IMR-90 (cell line): Measurements from ENCODE around the gene LEO1. TPM values are rescaled to one million over a fixed set of nuclear protein-coding genes. Genes with fewer than 3 reads are reported as not detected.

Experiments used
- ATAC-seq: fragments of 200-7000 bp; cut with Tn5 transposase; 2 replicates; pipeline ENCODE4 v1.9.1; 2020; ENCODE audit warnings: low read depth, mild to moderate bottlenecking, moderate library complexity
- BruUV-seq: library from RNA; stranded (reverse); fragments of 400-500 nt; replicated peaks from 2 replicates; lab custom pipeline; 2021; lab: Mats Ljungman, UMichigan
- CTCF ChIA-PET: fragments of 300-600 bp; formaldehyde crosslinking; extraction: SDS; loops from one replicate; lab custom pipeline; 2021; ENCODE audit warnings: antibody characterized with exemption; lab: Yijun Ruan, JAX
- POLR2A ChIA-PET: fragments of 300-600 bp; sonication (Branson Sonifier 250); formaldehyde crosslinking; loops from one replicate; lab custom pipeline; 2022; ENCODE audit warnings: antibody characterized with exemption; ENCODE audit not compliant: unreplicated experiment; lab: Charles Lee
- DNase-seq: peaks from one replicate; pipeline ENCODE4 v3.0.0; 2013
- H2AFZ ChIP-seq: replicated peaks from 2 replicates; pipeline ENCODE3; 2013; ENCODE audit warnings: low read length, mild to moderate bottlenecking; ENCODE audit not compliant: poor library complexity
- H2AK5ac ChIP-seq: 2 replicates; pipeline ENCODE4 v1.6.1; 2013; ENCODE audit warnings: low read depth, low read length, inconsistent platforms
- H2AK9ac ChIP-seq: replicated peaks from 2 replicates; pipeline ENCODE3; 2013; ENCODE audit warnings: mild to moderate bottlenecking, low read depth, low read length, moderate library complexity; ENCODE audit not compliant: poor library complexity
- H2BK120ac ChIP-seq: 2 replicates; pipeline ENCODE4 v1.6.1; 2013; ENCODE audit warnings: low read depth, low read length, inconsistent platforms
- H2BK15ac ChIP-seq: 3 replicates; pipeline ENCODE4 v1.6.1; 2013; ENCODE audit warnings: low read depth, low read length, inconsistent platforms
- H2BK20ac ChIP-seq: 2 replicates; pipeline ENCODE4 v1.6.1; 2013; ENCODE audit warnings: low read depth, mild to moderate bottlenecking, inconsistent platforms, low read length, moderate library complexity
- H2BK5ac ChIP-seq: 2 replicates; pipeline ENCODE4 v1.6.1; 2013; ENCODE audit warnings: mild to moderate bottlenecking, low read depth, low read length, inconsistent platforms; ENCODE audit not compliant: poor library complexity, severe bottlenecking
- H3K14ac ChIP-seq: replicated peaks from 2 replicates; pipeline ENCODE4 v1.6.1; 2013; ENCODE audit warnings: low read depth, low read length, inconsistent platforms
- H3K18ac ChIP-seq: 2 replicates; pipeline ENCODE4 v1.6.1; 2013; ENCODE audit warnings: low read depth, low read length, control low read depth
- H3K23ac ChIP-seq: 2 replicates; pipeline ENCODE4 v1.6.1; 2013; ENCODE audit warnings: low read depth, low read length, inconsistent platforms
- H3K27ac ChIP-seq: 2 replicates; pipeline ENCODE4 v1.5.1; 2013; ENCODE audit warnings: mild to moderate bottlenecking, control low read depth, low read length; ENCODE audit not compliant: insufficient read depth
- H3K27me3 ChIP-seq: 2 replicates; pipeline ENCODE4 v1.6.1; 2013; ENCODE audit warnings: low read length; ENCODE audit not compliant: control insufficient read depth, insufficient read depth
- H3K36me3 ChIP-seq: 2 replicates; pipeline ENCODE4 v1.6.1; 2013; ENCODE audit warnings: low read length, mixed read lengths; ENCODE audit not compliant: control insufficient read depth, insufficient read depth
- H3K4ac ChIP-seq: 2 replicates; pipeline ENCODE4 v1.6.1; 2013; ENCODE audit warnings: low read depth, low read length, inconsistent platforms
- H3K4me1 ChIP-seq: 2 replicates; pipeline ENCODE4 v1.6.1; 2013; ENCODE audit warnings: low read length, mixed read lengths; ENCODE audit not compliant: control insufficient read depth, insufficient read depth
- H3K4me2 ChIP-seq: 2 replicates; pipeline ENCODE4 v1.6.1; 2013; ENCODE audit warnings: low read depth, mild to moderate bottlenecking, control low read depth, low read length, moderate library complexity
- H3K4me3 ChIP-seq: 2 replicates; pipeline ENCODE4 v1.5.1; 2013; ENCODE audit warnings: low read depth, mild to moderate bottlenecking, control low read depth, low read length, moderate library complexity; ENCODE audit not compliant: insufficient read depth
- H3K56ac ChIP-seq: 2 replicates; pipeline ENCODE4 v1.6.1; 2013; ENCODE audit warnings: low read length, inconsistent platforms; ENCODE audit not compliant: insufficient read depth; ENCODE audit errors: extremely low read depth
- H3K79me1 ChIP-seq, 2 experiments: 2 replicates each; pipeline ENCODE4 v1.6.1; 2013; ENCODE audit warnings: low read length in 2 of 2, inconsistent platforms in 1 of 2, low read depth in 1 of 2
- H3K9ac ChIP-seq: 2 replicates; pipeline ENCODE4 v1.6.1; 2013; ENCODE audit warnings: low read depth, low read length, control low read depth
- H3K9me1 ChIP-seq: 2 replicates; pipeline ENCODE4 v1.6.1; 2013; ENCODE audit warnings: low read length, inconsistent platforms; ENCODE audit not compliant: insufficient read depth
- H3K9me3 ChIP-seq: 2 replicates; pipeline ENCODE4 v1.6.1; 2013; ENCODE audit warnings: low read length; ENCODE audit not compliant: control insufficient read depth, insufficient read depth
- H4K20me1 ChIP-seq: 2 replicates; pipeline ENCODE4 v1.6.1; 2013; ENCODE audit warnings: low read length, inconsistent platforms; ENCODE audit not compliant: insufficient read depth
- H4K5ac ChIP-seq: 2 replicates; pipeline ENCODE4 v1.6.1; 2013; ENCODE audit warnings: mild to moderate bottlenecking, low read depth, low read length, control low read depth
- H4K8ac ChIP-seq, 2 experiments: 2 replicates each; pipeline ENCODE4 v1.6.1; 2013; ENCODE audit warnings: low read depth in 2 of 2, low read length in 2 of 2, control low read depth in 1 of 2, inconsistent platforms in 1 of 2
- H4K91ac ChIP-seq: 2 replicates; pipeline ENCODE4 v1.6.1; 2013; ENCODE audit warnings: low read depth, low read length, inconsistent platforms; ENCODE audit not compliant: insufficient read depth
- CHD1 ChIP-seq: IDR thresholded peaks from 2 replicates; pipeline ENCODE4 v1.6.1; 2012; ENCODE audit warnings: low read depth, low read length, improper control_type of control experiment
- CTCF ChIP-seq: conservative IDR thresholded peaks from 2 replicates; pipeline ENCODE4 v1.5.1; 2012; ENCODE audit warnings: mild to moderate bottlenecking, low read depth, low read length, improper control_type of control experiment
- ELK1 ChIP-seq: fragments of 150-350 bp; IDR thresholded peaks from 2 replicates; pipeline ENCODE4 v1.6.1; 2016; ENCODE audit warnings: low read depth, mild to moderate bottlenecking, low read length, moderate library complexity, borderline replicate concordance
- FOS ChIP-seq: fragments of 150-350 bp; IDR thresholded peaks from 2 replicates; pipeline ENCODE4 v1.6.1; 2016; ENCODE audit warnings: low read depth, low read length
- MAFK ChIP-seq: IDR thresholded peaks from 2 replicates; pipeline ENCODE4 v1.6.1; 2012; ENCODE audit warnings: low read depth, low read length, improper control_type of control experiment
- MAZ ChIP-seq: IDR thresholded peaks from 2 replicates; pipeline ENCODE4 v1.6.1; 2012; ENCODE audit warnings: low read depth, mild to moderate bottlenecking, low read length, improper control_type of control experiment, moderate library complexity, borderline replicate concordance
- MXI1 ChIP-seq: IDR thresholded peaks from 2 replicates; pipeline ENCODE4 v1.6.1; 2012; ENCODE audit warnings: low read depth, mild to moderate bottlenecking, low read length, moderate library complexity, borderline replicate concordance
- NFE2L2 ChIP-seq: fragments of 150-350 bp; IDR thresholded peaks from 2 replicates; pipeline ENCODE4 v1.6.1; 2016; ENCODE audit warnings: low read depth, mild to moderate bottlenecking, low read length
- POLR2A ChIP-seq: IDR thresholded peaks from 2 replicates; pipeline ENCODE4 v1.6.1; 2012; ENCODE audit warnings: mild to moderate bottlenecking, low read depth, low read length
- RAD21 ChIP-seq: IDR thresholded peaks from 2 replicates; pipeline ENCODE4 v1.6.1; 2012; ENCODE audit warnings: low read length, improper control_type of control experiment
- RCOR1 ChIP-seq: IDR thresholded peaks from 2 replicates; pipeline ENCODE4 v1.6.1; 2012; ENCODE audit warnings: mild to moderate bottlenecking, low read length, improper control_type of control experiment; ENCODE audit not compliant: insufficient replicate concordance
- RFX5 ChIP-seq: IDR thresholded peaks from 2 replicates; pipeline ENCODE4 v1.8.0; 2012; ENCODE audit warnings: low read depth, mild to moderate bottlenecking, low read length, moderate library complexity
- SMC3 ChIP-seq: fragments of 150-350 bp; IDR thresholded peaks from 2 replicates; pipeline ENCODE4 v1.6.1; 2016; ENCODE audit warnings: low read depth, mild to moderate bottlenecking, antibody characterized with exemption, low read length, moderate library complexity
- WGBS, 2 experiments: methylation state at CpG; one replicate each; pipeline versions ENCODE4 v1.1.5 to v1.1.7; 2013; ENCODE audit warnings: missing lambda C conversion rate in 2 of 2; ENCODE audit not compliant: insufficient read length in 1 of 2; ENCODE audit errors: extremely low coverage in 2 of 2; 5-methylcytosine and 5-hydroxymethylcytosine counted together
- dilution Hi-C: fragments of 300-500 bp; cut with HindIII; formaldehyde crosslinking; loops from one replicate; pipeline ENCODE4 v1.14.3; 2018; ENCODE audit warnings: low sequenced_read_pairs; ENCODE audit not compliant: unreplicated experiment
- in situ Hi-C: fragments of 300-500 bp; cut with MboI; formaldehyde crosslinking; loops from 3 replicates; pipeline ENCODE4 v1.14.3; 2019; ENCODE audit warnings: low sequenced_read_pairs, inconsistent platforms, mixed read lengths
- intact Hi-C: fragments of 100-400 bp; cut with micrococcal nuclease; formaldehyde crosslinking; loops from 2 replicates; pipeline ENCODE4 v1.10.0; 2022
- polyA plus RNA-seq, 3 experiments: library from polyadenylated mRNA; depleted of rRNA; stranded (reverse); fragments of >200 nt; gene quantifications; 2 replicates each; pipeline ENCODE4 v1.2.3, GENCODE V29; 2012; ENCODE audit warnings: low replicate concordance in 1 of 3
- total RNA-seq: library from RNA; depleted of rRNA; stranded (reverse); fragments of >200 nt; gene quantifications from 2 replicates; pipeline ENCODE4 v1.2.3, GENCODE V29; 2012

The LEO1 gene
- total and polyA plus RNA-seq, 2 of the 4 experiments (the other 2 are of a cell fraction) = 9.0 to 11.5 TPM

- no peak overlapping the region for H3K18ac ChIP-seq
- ChIA-PET POLR2A (no interaction called here), CTCF (no interaction called here)
- dilution Hi-C loops (no loop called here), intact Hi-C loops (loop anchor here (5.0 kb wide), 1 partner anchor 38 kb away; no protein-coding TSS in a partner anchor), in situ Hi-C loops (loop anchor here (25.0 kb wide), 1 partner anchor 648 kb away; no protein-coding TSS in a partner anchor)
- H3K9ac ChIP-seq = no peak overlapping the region
- ATAC-seq = no peak
- no peak overlapping the region for H4K91ac ChIP-seq
- no peak overlapping the region for H2BK20ac ChIP-seq
- H3K4me2 ChIP-seq = no peak overlapping the region
- H4K5ac ChIP-seq = no peak overlapping the region
- H3K56ac ChIP-seq = no peak overlapping the region
- H3K23ac ChIP-seq = no peak overlapping the region
- no TSS peak for BruUV-seq
- no peak overlapping the region for H2BK15ac ChIP-seq
- H2BK120ac ChIP-seq = no peak overlapping the region
- no peak overlapping the region for H3K27ac ChIP-seq
- H3K4ac ChIP-seq = no peak overlapping the region
- H4K8ac ChIP-seq = no peak overlapping the region
- no peak overlapping the region for H2AFZ ChIP-seq
- H3K9me1 ChIP-seq = peaks cover 13% of the 10 kb centered on the region
- H3K27me3 ChIP-seq = no peaks in the 10 kb centered on the region
- no peak overlapping the region for H2BK5ac ChIP-seq
- H4K20me1 ChIP-seq = no peaks in the 10 kb centered on the region; the same call in 1 of the 2 replicates
- peaks cover 11% of the 10 kb centered on the region for H3K4me1 ChIP-seq
- DNase-seq = no peak
- TF ChIP-seq SMC3 (no peak), RCOR1 (no peak), NFE2L2 (no peak), FOS (no peak), RAD21 (no peak), MAFK (no peak), MAZ (no peak), MXI1 (no peak), RFX5 (no peak), ELK1 (no peak), CTCF (no peak), POLR2A (no peak), CHD1 (no peak)
- no CpG with 5 or more reads among the region's 1 CpG for WGBS, 2 experiments
- H3K9me3 ChIP-seq = no peaks in the 10 kb centered on the region
- peaks cover 3 to 8% of the 10 kb centered on the region in 2 experiments; a peak in 2 of 4 replicates for H3K79me1 ChIP-seq
- H3K14ac ChIP-seq = no peak overlapping the region
- H3K36me3 ChIP-seq = no peaks in the 10 kb centered on the region
- H2AK9ac ChIP-seq = no peak overlapping the region
- no peak overlapping the region for H3K4me3 ChIP-seq
- H2AK5ac ChIP-seq = no peak overlapping the region
Measured at GRCh38 chr15:52014616-52015015, 43.0 kb upstream of the LEO1 start.
